ENCODE results near the gene BCL2L14.

BCL2L14 gene

GRCh38 chr12:12070674-12071656 is at the start of gene BCL2L14:
Gene BCL2L14 (plus strand): TSS chr12:12070939. CDS start chr12:12079306, 8,367 bp downstream.
- Histone ChIP-seq H3K27ac (no peak within 1 kb of the TSS), H3K9me3 (no peaks in the 10 kb centered on the region), H3K4me3 (ENCODE audit: low read depth in 1 of 2, low read length in 1 of 2) (no peak within 1 kb of the TSS), H3K4me1 (ENCODE audit: control insufficient read depth in 1 of 2, insufficient read depth in 1 of 2, low read depth in 1 of 2, low read length in 1 of 2) (peaks cover 0 to 2% of the 10 kb centered on the region in 2 experiments), H3K27me3 (peaks cover 13% of the 10 kb centered on the region), H3K36me3 (no peaks in the 10 kb centered on the region)
- TF ChIP-seq CTCF (IDR thresholded peaks at IDR 0.05): no peak

GRCh38 chr12:12022306-12022936 is 48.3 kb upstream of the BCL2L14 start:
- Histone ChIP-seq H3K27ac (no peak overlapping the region), H3K36me3 (no peaks in the 10 kb centered on the region), H3K4me1 (ENCODE audit: control insufficient read depth in 1 of 2, insufficient read depth in 1 of 2, low read depth in 1 of 2, low read length in 1 of 2) (peaks cover 0 to 7% of the 10 kb centered on the region in 2 experiments), H3K4me3 (ENCODE audit: low read depth in 1 of 2, low read length in 1 of 2) (no peak overlapping the region), H3K9me3 (no peaks in the 10 kb centered on the region), H3K27me3 (no peaks in the 10 kb centered on the region)
- no peak for TF ChIP-seq CTCF (IDR thresholded peaks at IDR 0.05)

- H3K27ac ChIP-seq: no peak overlapping the region
- TF ChIP-seq CTCF (IDR thresholded peaks at IDR 0.05): no peak
- H3K9me3 ChIP-seq: no peaks in the 10 kb centered on the region
- no peaks in the 10 kb centered on the region for H3K36me3 ChIP-seq
- H3K4me1 ChIP-seq (ENCODE audit: control insufficient read depth in 1 of 2, insufficient read depth in 1 of 2, low read depth in 1 of 2, low read length in 1 of 2): peaks cover 0 to 7% of the 10 kb centered on the region in 2 experiments
- H3K27me3 ChIP-seq: no peaks in the 10 kb centered on the region
- no peak overlapping the region for H3K4me3 ChIP-seq (ENCODE audit: low read depth in 1 of 2, low read length in 1 of 2)
These were observed 47.3 kb upstream of the BCL2L14 start for GRCh38 chr12:12023456-12023855.

- H3K4me3 ChIP-seq (ENCODE audit: low read depth in 1 of 2, low read length in 1 of 2): no peak overlapping the region
- H3K27me3 ChIP-seq: no peaks in the 10 kb centered on the region
- no peaks in the 10 kb centered on the region for H3K9me3 ChIP-seq
- H3K36me3 ChIP-seq: no peaks in the 10 kb centered on the region
- H3K4me1 ChIP-seq (ENCODE audit: control insufficient read depth in 1 of 2, insufficient read depth in 1 of 2, low read depth in 1 of 2, low read length in 1 of 2): peaks cover 0 to 7% of the 10 kb centered on the region in 2 experiments
- no peak for TF ChIP-seq CTCF (IDR thresholded peaks at IDR 0.05)
- H3K27ac ChIP-seq: no peak overlapping the region
These were observed 45.6 kb upstream of the BCL2L14 start for GRCh38 chr12:12024911-12025682.

GRCh38 chr12:12025799-12026386 is 44.8 kb upstream of the BCL2L14 start:
- H3K4me1 ChIP-seq (ENCODE audit: control insufficient read depth in 1 of 2, insufficient read depth in 1 of 2, low read depth in 1 of 2, low read length in 1 of 2): peaks cover 0 to 7% of the 10 kb centered on the region in 2 experiments
- no peaks in the 10 kb centered on the region for H3K9me3 ChIP-seq
- TF ChIP-seq CTCF (IDR thresholded peaks at IDR 0.05): no peak
- H3K27ac ChIP-seq: no peak overlapping the region
- H3K4me3 ChIP-seq (ENCODE audit: low read depth in 1 of 2, low read length in 1 of 2): no peak overlapping the region
- H3K36me3 ChIP-seq: no peaks in the 10 kb centered on the region
- no peaks in the 10 kb centered on the region for H3K27me3 ChIP-seq
